HG03442 (cell line): ENCODE results near the gene KIF1C.

Experiments used
- ATAC-seq: cut with Tn5 transposase; IDR thresholded peaks from one replicate; pipeline ENCODE4 v1.9.1; 2021; ENCODE audit warnings: mild to moderate bottlenecking, moderate library complexity; ENCODE audit not compliant: unreplicated experiment

Gene KIF1C

GRCh38 chr17:4968486-4969046 lies 29.2 kb upstream of the KIF1C start:
- ATAC-seq, result no peak

DNA sequence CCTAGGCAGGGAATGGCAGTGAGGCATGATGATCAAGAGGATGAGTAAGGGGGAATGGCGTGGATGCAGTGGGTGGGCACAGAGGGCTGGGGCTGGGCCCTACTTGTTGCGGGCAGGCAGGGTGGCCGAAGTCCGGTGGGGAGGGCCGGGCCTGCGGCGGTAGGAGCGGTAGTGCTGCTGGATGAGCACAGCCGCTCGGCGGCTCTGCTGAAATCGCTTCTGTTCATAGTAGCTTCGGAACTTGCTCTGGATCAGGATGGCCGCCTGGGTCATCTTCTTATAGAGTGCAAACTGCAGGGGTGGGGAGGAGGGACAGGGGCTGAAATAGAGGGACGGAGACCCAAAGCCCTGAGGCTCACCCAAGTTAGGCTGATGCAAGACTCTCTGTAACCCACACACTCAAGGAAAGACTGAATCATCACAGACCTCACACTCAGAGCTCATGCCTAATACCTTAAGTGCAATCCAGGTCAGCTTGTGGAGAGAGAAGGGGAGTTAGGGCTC lies 28.7 kb upstream of the KIF1C start:
- ATAC-seq, result no peak

DNA sequence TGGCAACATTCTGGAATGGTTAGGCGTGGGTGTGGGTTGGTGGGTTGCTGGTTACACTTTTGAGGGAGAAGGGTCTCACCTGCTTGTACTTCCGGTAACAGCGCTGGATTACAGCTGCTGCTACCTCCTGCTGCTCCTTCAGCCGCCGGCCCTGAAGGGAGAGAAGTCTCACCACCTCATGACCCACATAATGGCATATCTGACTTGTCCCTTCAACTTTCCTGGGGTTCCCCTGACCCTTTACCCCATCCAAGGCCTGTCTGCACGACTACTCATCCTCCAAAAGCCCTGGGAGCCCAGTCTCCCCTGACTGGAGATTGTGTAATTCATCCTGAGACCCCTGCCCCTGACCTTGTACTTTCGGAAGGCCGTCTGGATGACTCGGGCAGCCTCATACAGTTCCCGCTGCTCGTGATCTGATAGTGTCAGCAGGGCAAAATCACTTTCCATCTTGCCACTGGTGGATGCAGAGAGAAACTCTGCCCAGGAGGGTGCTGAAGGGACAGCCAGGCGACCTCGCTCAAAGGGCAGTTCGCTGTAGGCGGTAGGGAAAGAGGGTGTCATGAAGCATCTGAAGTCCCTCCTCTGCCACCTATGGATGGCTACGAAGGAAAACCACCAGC lies 28.1 kb upstream of the KIF1C start:
- no peak for ATAC-seq

DNA sequence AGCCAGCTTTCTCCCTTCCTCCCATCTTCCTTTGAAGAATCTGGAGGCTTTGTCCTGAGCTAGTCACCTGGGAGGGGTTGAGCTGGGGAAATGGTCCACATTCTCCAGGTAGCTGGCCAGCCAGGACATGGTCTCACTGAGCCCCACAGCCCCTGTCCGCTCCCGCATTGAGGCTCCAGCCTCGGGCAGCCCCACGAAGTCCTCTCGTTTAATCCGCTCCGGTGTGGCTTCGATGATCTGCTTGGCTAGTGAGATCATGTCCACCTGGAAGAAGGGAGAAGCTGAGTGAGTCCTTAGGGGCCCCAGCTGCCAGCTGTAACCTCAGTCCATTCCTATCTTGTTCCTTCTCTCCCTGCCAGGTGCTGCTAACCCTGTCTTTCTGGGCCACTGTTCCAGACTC lies 27.5 kb upstream of the KIF1C start:
- ATAC-seq, result no peak

- no peak for ATAC-seq
Measured at GRCh38 chr17:4971826-4972225, 25.9 kb upstream of the KIF1C start.

GRCh38 chr17:4972322-4972721 lies 25.4 kb upstream of the KIF1C start:
- ATAC-seq, result no peak

DNA sequence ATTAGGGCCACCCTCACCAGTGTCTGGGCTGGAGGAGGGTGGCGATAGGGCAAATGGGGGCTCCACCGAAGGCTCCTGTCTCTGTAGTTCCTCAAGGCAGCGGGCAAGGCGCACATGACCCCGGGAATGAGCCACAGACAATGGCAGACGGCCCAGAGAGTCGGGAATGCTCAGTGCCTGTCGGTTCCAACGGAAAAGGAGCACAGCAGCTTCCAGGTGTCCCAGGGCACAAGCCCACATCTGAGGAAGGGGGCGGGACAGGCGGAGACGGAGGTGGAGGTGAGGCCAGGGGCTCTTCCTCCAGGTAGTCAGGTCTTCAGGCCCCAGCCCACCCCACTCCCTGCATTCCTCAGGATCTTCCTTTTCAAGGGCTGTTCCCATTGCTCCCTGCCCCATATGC lies 25.0 kb upstream of the KIF1C start:
- ATAC-seq, result no peak

DNA sequence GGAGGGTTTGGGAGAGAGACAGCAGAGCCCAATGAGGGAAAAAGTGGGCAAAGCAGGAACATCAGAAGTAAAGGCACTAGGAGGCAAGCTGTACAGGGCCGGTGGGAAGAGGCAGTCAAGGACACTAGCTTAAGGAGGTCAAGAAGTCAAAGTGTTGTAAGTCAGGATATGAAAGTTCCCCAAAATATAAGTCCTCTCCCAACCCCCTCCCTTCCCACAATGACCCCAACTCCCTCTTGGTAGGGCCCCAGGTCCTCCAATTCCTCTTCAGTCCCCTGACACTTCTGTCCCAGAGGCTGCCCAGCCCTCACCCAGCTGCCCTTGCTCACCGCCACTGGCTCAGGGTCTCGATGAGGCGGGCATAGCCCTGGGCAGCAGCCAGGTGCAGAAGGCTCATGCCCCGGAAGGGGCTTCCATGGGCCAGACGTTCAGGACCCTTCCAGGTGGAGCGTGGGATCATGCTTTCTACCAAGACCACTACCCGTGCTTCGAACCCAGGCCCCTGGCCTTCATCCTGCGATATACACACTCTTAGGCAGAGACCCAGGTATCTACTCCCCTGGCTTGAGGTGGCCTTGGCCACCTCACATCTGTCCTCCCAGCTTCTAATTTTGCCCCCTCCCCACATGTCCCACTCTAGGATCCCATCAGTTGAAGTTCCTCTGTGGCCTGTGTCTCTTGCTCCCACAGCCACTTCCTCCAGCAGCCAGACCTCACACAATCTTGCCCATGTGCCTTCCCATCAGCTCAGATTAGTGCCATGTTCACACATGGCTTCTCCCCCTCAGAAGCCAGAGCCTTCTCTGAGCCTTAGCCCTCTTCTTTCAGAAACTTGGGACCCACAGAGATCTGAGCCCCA lies 24.3 kb upstream of the KIF1C start:
- ATAC-seq, result no peak

DNA sequence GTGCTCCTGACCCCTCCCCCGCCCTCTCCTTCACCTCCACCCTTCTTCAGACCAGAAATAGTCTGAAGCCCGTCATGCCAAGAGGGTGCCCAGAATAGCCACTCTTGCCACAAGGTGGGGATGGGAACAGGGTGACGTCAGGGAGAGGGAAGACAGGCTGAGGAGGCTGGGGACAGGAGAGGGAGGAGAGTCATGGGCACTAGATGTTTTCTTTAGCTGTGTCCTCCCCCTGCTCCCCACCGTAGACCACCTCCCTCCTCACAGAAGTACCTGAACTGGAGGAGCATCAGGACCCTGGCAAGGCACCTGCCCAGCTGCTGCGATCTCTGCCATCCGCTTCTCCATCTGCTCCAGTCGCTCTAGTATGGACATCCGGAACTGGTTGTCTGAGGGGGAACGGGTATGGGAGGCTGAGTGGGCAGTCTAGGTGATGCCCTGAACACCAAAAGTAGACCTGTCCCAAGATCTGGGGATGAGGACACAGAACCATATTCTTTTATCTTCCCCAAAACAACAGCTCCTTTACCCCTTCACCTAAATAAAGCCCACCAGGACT lies 23.6 kb upstream of the KIF1C start:
- ATAC-seq, result no peak

DNA sequence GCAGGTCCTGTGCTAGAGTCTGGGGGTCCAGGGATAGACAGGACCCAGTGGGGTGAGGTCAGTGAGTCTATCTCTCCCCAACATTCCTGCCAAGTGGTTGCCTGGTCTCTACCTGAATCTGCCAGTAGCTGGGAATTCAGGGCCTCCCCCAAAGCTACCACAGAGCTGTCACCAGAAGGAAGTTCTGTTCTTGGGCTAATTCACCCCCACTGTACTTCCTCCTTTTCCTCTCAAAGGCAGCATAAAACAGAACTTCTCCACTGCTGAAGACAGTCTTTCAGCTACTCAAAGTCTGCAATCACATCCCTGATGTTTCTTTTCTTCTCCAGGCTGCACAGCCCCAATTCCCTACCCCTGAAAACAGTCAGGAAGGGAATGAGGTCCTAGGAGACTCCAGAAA lies 19.0 kb upstream of the KIF1C start:
- ATAC-seq, result no peak

GRCh38 chr17:4980644-4981216 lies 17.0 kb upstream of the KIF1C start:
- no peak for ATAC-seq

- ATAC-seq, result no peak
Measured at GRCh38 chr17:4982305-4982704, 15.4 kb upstream of the KIF1C start.

- no peak for ATAC-seq
Measured at GRCh38 chr17:4986403-4986802, 11.3 kb upstream of the KIF1C start.

- ATAC-seq, result peak; percentile 64
Measured at GRCh38 chr17:4986951-4987766, 10.6 kb upstream of the KIF1C start, which contains the start of gene CAMTA2. CAMTA2 (minus strand) TSS chr17:4987675; CDS start chr17:4986222, 1,453 bp downstream.

GRCh38 chr17:4987767-4988567 lies 9.8 kb upstream of the KIF1C start:
- no peak for ATAC-seq

DNA sequence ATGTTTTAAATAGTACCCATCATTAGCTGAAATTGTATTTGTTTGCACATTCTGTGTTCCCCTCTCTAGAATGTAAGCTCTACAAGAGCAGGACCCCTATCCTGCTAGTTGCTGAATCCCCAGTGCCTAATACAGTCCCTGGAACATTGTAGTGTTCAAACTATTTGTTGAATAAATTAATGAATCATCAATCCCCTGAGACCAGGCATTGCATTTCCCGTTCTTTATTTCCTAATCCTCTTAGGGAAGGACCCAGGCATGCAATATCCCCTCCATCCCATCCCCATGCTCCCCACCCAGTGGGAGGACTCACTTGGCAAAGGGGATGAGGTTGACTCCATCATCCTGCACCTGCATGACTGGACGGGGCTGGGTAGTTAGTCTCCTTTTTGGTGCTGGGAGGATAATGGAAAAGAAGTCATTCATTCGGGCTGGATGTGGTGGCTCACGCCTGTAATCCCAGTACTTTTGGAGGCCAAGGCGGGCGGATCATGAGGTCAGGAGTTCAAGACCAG lies 3.6 kb upstream of the KIF1C start:
- ATAC-seq, result no peak

GRCh38 chr17:4998027-4998731 lies 429 bp downstream of the KIF1C start:
- ATAC-seq, result peak; percentile 2

GRCh38 chr17:4998732-4999429 lies 1.1 kb downstream of the KIF1C start:
- ATAC-seq, result no peak
